MM.1S (cell line): ENCODE measurements around the gene ZBTB7C.

Experiments
- DNase-seq: peaks from one replicate; pipeline ENCODE4 v3.0.0-alpha.2; 2015
- H2AFZ ChIP-seq: fragments of 300-600 bp; sonication (generic); 2 replicates; pipeline ENCODE4 v1.6.0; 2016; ENCODE audit warnings: antibody characterized with exemption, low read length
- H3F3A ChIP-seq: fragments of 300-600 bp; sonication (generic); 2 replicates; pipeline ENCODE4 v1.6.1; 2016; ENCODE audit warnings: mild to moderate bottlenecking, antibody characterized with exemption, low read length, moderate library complexity, mixed read lengths; ENCODE audit not compliant: insufficient read depth
- H3K27ac ChIP-seq: fragments of 300-600 bp; sonication (generic); 2 replicates; pipeline ENCODE4 v1.5.1; 2016; ENCODE audit warnings: mild to moderate bottlenecking, low read length
- H3K27me3 ChIP-seq: fragments of 300-600 bp; sonication (generic); replicated peaks from 2 replicates; pipeline ENCODE4 v1.6.0; 2016; ENCODE audit warnings: low read length; ENCODE audit not compliant: insufficient read depth
- H3K36me3 ChIP-seq: fragments of 300-600 bp; sonication (generic); replicated peaks from 2 replicates; pipeline ENCODE4 v1.6.1; 2016; ENCODE audit warnings: mild to moderate bottlenecking, low read length, mixed read lengths; ENCODE audit not compliant: insufficient read depth
- H3K4me1 ChIP-seq: fragments of 300-600 bp; sonication (generic); 2 replicates; pipeline ENCODE4 v1.6.1; 2016; ENCODE audit warnings: low read length, mixed read lengths
- H3K4me2 ChIP-seq: fragments of 300-600 bp; sonication (generic); 2 replicates; pipeline ENCODE4 v1.6.0; 2016; ENCODE audit warnings: low read depth, low read length
- H3K4me3 ChIP-seq: fragments of 300-600 bp; sonication (generic); 2 replicates; pipeline ENCODE4 v1.5.1; 2016; ENCODE audit warnings: low read length, mixed read lengths
- H3K79me2 ChIP-seq: fragments of 300-600 bp; sonication (generic); 2 replicates; pipeline ENCODE4 v1.6.1; 2016; ENCODE audit warnings: mixed run types, low read length, mixed read lengths
- H3K9ac ChIP-seq: fragments of 300-600 bp; sonication (generic); 2 replicates; pipeline ENCODE4 v1.6.1; 2016; ENCODE audit warnings: low read length, mixed read lengths
- H3K9me2 ChIP-seq: fragments of 300-600 bp; sonication (generic); replicated peaks from 2 replicates; pipeline ENCODE4 v1.6.1; 2016; ENCODE audit warnings: mild to moderate bottlenecking, low read length, mixed read lengths; ENCODE audit not compliant: insufficient read depth
- H3K9me3 ChIP-seq: fragments of 300-600 bp; sonication (generic); replicated peaks from 2 replicates; pipeline ENCODE4 v1.6.1; 2016; ENCODE audit warnings: mild to moderate bottlenecking, low read length, mixed read lengths; ENCODE audit not compliant: insufficient read depth
- H4K20me1 ChIP-seq: fragments of 300-600 bp; sonication (generic); 2 replicates; pipeline ENCODE4 v1.6.1; 2016; ENCODE audit warnings: mild to moderate bottlenecking, low read length, moderate library complexity, mixed read lengths; ENCODE audit not compliant: insufficient read depth
- EZH2 ChIP-seq: fragments of 300-600 bp; sonication (generic); optimal IDR thresholded peaks from 2 replicates; pipeline ENCODE3; 2017; ENCODE audit warnings: low read depth, mild to moderate bottlenecking, antibody characterized with exemption, low read length, mixed read lengths
- EZH2phosphoT487 ChIP-seq: fragments of 300-600 bp; sonication (generic); IDR thresholded peaks from 2 replicates; pipeline ENCODE4 v1.6.1; 2018; ENCODE audit warnings: antibody characterized with exemption, low read length
- TF ChIP-seq, protein P1 (sequence below): fragments of 300-600 bp; sonication (generic); IDR thresholded peaks from 2 replicates; pipeline ENCODE4 v1.5.1; 2016; ENCODE audit warnings: antibody characterized with exemption, low read length, mixed read lengths

ZBTB7C gene

DNA sequence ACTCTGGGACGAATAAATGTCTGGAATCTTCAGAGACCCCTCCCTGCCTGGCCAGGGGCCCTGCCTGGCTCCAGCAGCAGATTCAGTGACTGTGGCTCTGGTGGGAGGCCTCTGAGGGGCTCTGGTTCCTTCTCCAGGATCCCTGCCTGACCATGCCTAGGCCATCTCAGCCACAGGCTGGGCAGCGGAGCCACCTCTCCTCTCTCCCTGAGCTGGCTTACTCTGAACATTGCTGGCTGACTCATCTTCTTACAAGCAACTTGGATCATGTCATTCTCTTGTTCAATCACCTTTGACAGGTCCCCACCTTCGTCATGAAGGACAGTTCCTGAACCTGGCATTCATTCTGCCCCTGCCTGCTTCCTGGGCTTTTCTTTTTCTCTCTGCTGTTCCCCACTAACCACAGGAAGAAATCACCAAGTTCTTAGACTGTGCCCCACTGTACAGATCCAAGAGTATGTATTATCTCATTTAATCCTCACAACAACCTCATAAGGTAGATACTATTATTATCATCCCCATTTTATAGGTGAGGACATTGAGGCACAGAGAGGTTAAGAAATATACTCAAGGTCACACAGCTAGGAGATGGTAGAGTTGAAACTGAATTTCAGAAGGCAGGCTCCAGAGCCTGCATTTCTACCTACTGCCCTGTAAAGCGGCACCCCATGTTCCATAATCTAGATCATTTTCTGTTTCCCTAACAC is 323.2 kb downstream of the ZBTB7C start:
- Histone ChIP-seq H3K4me1 (no peaks in the 10 kb centered on the region), H3K79me2 (no peaks in the 10 kb centered on the region), H3K9me2 (no peaks in the 10 kb centered on the region), H3K9me3 (no peaks in the 10 kb centered on the region), H4K20me1 (no peaks in the 10 kb centered on the region), H3K9ac (no peak overlapping the region), H3K36me3 (no peaks in the 10 kb centered on the region), H3K4me3 (no peak overlapping the region), H3K4me2 (no peak overlapping the region), H3F3A (no peaks in the 10 kb centered on the region), H3K27ac (no peak overlapping the region), H2AFZ (no peak overlapping the region), H3K27me3 (no peaks in the 10 kb centered on the region)
- DNase-seq = no peak
- TF ChIP-seq EZH2 (no peak), EZH2phosphoT487 (no peak)
- TF ChIP-seq, protein P1, sequence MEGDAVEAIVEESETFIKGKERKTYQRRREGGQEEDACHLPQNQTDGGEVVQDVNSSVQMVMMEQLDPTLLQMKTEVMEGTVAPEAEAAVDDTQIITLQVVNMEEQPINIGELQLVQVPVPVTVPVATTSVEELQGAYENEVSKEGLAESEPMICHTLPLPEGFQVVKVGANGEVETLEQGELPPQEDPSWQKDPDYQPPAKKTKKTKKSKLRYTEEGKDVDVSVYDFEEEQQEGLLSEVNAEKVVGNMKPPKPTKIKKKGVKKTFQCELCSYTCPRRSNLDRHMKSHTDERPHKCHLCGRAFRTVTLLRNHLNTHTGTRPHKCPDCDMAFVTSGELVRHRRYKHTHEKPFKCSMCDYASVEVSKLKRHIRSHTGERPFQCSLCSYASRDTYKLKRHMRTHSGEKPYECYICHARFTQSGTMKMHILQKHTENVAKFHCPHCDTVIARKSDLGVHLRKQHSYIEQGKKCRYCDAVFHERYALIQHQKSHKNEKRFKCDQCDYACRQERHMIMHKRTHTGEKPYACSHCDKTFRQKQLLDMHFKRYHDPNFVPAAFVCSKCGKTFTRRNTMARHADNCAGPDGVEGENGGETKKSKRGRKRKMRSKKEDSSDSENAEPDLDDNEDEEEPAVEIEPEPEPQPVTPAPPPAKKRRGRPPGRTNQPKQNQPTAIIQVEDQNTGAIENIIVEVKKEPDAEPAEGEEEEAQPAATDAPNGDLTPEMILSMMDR = no peak

DNA sequence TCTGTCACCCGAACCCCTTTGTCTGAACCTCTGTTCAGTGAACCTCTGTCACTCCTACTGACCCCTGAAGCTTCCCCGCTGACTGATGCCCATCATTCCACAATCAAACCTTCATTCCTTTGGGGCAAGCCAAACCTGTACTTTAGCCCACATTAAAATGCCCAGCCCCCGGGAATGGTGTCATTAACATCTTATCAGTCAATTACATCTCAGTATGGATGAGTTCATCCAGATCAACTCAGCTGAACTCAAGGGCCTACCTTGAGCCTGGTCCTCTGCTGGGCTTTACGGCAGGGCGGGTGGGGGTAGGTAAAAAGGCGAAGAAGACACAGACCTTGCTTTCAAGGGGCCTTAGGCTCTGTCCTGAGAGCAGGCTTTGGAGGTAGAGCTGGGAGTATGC is 324.3 kb downstream of the ZBTB7C start:
- no peak for DNase-seq
- Histone ChIP-seq H3K27me3 (no peaks in the 10 kb centered on the region), H3K9me2 (no peaks in the 10 kb centered on the region), H3K9ac (no peak overlapping the region), H2AFZ (no peak overlapping the region), H3K4me3 (no peak overlapping the region), H4K20me1 (no peaks in the 10 kb centered on the region), H3F3A (no peaks in the 10 kb centered on the region), H3K4me2 (no peak overlapping the region), H3K9me3 (no peaks in the 10 kb centered on the region), H3K79me2 (no peaks in the 10 kb centered on the region), H3K4me1 (no peaks in the 10 kb centered on the region), H3K27ac (no peak overlapping the region), H3K36me3 (no peaks in the 10 kb centered on the region)
- TF ChIP-seq EZH2 (no peak), EZH2phosphoT487 (no peak)
- TF ChIP-seq, protein P1 = no peak

DNA sequence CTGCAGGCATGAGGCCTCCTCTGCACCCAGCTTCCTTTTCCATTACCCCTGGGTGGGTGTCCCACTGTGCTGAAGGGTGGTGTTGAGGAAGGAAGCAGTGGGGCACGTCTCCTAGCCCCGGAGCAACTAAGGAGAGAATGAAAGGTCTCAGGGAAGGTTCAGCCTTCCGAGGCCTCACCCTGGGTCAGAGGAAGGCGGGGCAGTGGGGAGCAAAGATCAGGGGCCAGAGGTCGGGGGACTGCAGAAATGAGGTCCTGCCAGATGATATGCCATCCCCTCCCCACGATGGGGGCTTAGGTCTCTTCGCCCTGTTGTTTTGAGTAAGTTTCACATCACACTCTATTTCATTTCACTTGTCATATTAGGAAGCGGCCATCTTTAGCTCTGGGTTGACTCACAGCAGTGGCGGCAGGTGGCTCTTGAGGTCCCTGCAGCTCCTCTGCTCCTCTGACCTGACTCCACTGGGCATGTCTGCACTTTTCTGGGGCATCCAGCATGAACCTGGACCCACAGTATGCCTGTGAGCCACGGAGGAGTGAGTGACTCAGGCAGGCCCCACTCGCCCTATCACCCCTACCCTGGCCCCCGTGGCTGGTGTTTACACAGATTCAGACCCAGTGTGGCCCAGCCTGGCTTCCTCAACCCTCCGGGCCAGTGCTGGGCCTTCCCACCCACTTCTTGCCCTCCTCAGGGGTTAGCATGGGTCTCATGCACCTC is 325.0 kb downstream of the ZBTB7C start:
- no peak overlapping the region for H3K4me2 ChIP-seq
- H3F3A ChIP-seq = no peaks in the 10 kb centered on the region
- no peak for DNase-seq
- no peak overlapping the region for H3K9ac ChIP-seq
- TF ChIP-seq EZH2 (no peak), EZH2phosphoT487 (no peak)
- TF ChIP-seq, protein P1 = no peak
- no peaks in the 10 kb centered on the region for H3K4me1 ChIP-seq
- no peak overlapping the region for H3K27ac ChIP-seq
- H3K9me3 ChIP-seq = no peaks in the 10 kb centered on the region
- no peaks in the 10 kb centered on the region for H3K79me2 ChIP-seq
- H4K20me1 ChIP-seq = no peaks in the 10 kb centered on the region
- no peak overlapping the region for H3K4me3 ChIP-seq
- no peaks in the 10 kb centered on the region for H3K27me3 ChIP-seq
- H3K36me3 ChIP-seq = no peaks in the 10 kb centered on the region
- no peaks in the 10 kb centered on the region for H3K9me2 ChIP-seq
- H2AFZ ChIP-seq = no peak overlapping the region
